SK-N-SH (cell line): Measurements from ENCODE around the gene ZNF407. TPM values are rescaled to one million over a fixed set of nuclear protein-coding genes. Genes with fewer than 3 reads are reported as not detected.

Experiments used
- CTCF ChIA-PET: fragments of 300-600, 350-600 bp; formaldehyde crosslinking; extraction: SDS; loops from one replicate; lab custom pipeline; 2021; lab: Yijun Ruan, JAX
- POLR2A ChIA-PET: fragments of 350-600 bp; sonication (Branson Sonifier 250); formaldehyde crosslinking; extraction: SDS; loops from one replicate; lab custom pipeline; 2020; ENCODE audit warnings: antibody characterized with exemption, inconsistent platforms; lab: Yijun Ruan, JAX
- DNase-seq: peaks from one replicate; pipeline ENCODE4 v3.0.0; 2012
- H2AFZ ChIP-seq: fragments of 200-600 bp; sonication (generic); 2 replicates; pipeline ENCODE4 v1.8.1; 2016; ENCODE audit warnings: antibody characterized with exemption, mild to moderate bottlenecking, low read depth
- H3F3A ChIP-seq: fragments of 200-600 bp; sonication (generic); replicated peaks from 2 replicates; pipeline ENCODE3; 2016; ENCODE audit warnings: antibody characterized with exemption, mild to moderate bottlenecking; ENCODE audit not compliant: insufficient read depth
- H3K27ac ChIP-seq, 2 experiments: fragments of 200-500 bp in 1 of 2; fragments of 200-600 bp in 1 of 2; sonication (Bioruptor generic) in 1 of 2; sonication (generic), shearing (Covaris generic) in 1 of 2; 2 replicates each; pipeline versions ENCODE4 v1.5.1 to v1.6.1; 2014 to 2016; ENCODE audit warnings: low read depth in 2 of 2, inconsistent platforms in 1 of 2, low read length in 1 of 2, mild to moderate bottlenecking in 1 of 2, mixed read lengths in 1 of 2
- H3K27me3 ChIP-seq: fragments of 200-600 bp; sonication (generic), shearing (Covaris generic); 2 replicates; pipeline ENCODE4 v1.6.1; 2016; ENCODE audit warnings: mixed run types; ENCODE audit not compliant: insufficient read depth
- H3K36me3 ChIP-seq, 2 experiments: fragments of 200-500 bp in 1 of 2; fragments of 200-600 bp in 1 of 2; sonication (Bioruptor generic) in 1 of 2; sonication (generic) in 1 of 2; replicated peaks in 1 of 2; 2 replicates each; pipeline versions ENCODE3 to v1.5.1; 2014 to 2016; ENCODE audit warnings: low read length in 1 of 2, mild to moderate bottlenecking in 1 of 2; ENCODE audit not compliant: insufficient read depth in 2 of 2, control insufficient read depth in 1 of 2
- H3K4me1 ChIP-seq, 2 experiments: fragments of 200-500 bp in 1 of 2; fragments of 200-600 bp in 1 of 2; sonication (Bioruptor generic) in 1 of 2; sonication (generic), shearing (Covaris generic) in 1 of 2; 2 replicates each; pipeline versions ENCODE4 v1.5.1 to v1.6.1; 2014 to 2016; ENCODE audit warnings: low read depth in 1 of 2, low read length in 1 of 2, mixed run types in 1 of 2; ENCODE audit not compliant: insufficient read depth in 2 of 2, control insufficient read depth in 1 of 2
- H3K4me2 ChIP-seq: fragments of 200-600 bp; sonication (generic), shearing (Covaris generic); 2 replicates; pipeline ENCODE4 v1.6.1; 2017; ENCODE audit warnings: mixed run types
- H3K4me3 ChIP-seq, 2 experiments: fragments of 200-500 bp in 1 of 2; fragments of 200-600 bp in 1 of 2; sonication (Bioruptor generic) in 1 of 2; sonication (generic), shearing (Covaris generic) in 1 of 2; 2 replicates each; pipeline versions ENCODE4 v1.5.1 to v1.8.1; 2014 to 2016; ENCODE audit warnings: low read depth in 2 of 2, inconsistent platforms in 1 of 2, low read length in 1 of 2, mild to moderate bottlenecking in 1 of 2, mixed read lengths in 1 of 2, moderate library complexity in 1 of 2
- H3K79me2 ChIP-seq: fragments of 200-600 bp; sonication (generic); 2 replicates; pipeline ENCODE4 v1.8.1; 2017; ENCODE audit warnings: mild to moderate bottlenecking; ENCODE audit not compliant: insufficient read depth
- H3K9ac ChIP-seq: fragments of 200-600 bp; sonication (generic); 2 replicates; pipeline ENCODE4 v1.6.1; 2017; ENCODE audit warnings: mixed run types
- H3K9me2 ChIP-seq: fragments of 200-600 bp; sonication (generic); 2 replicates; pipeline ENCODE4 v1.6.1; 2017; ENCODE audit warnings: mixed run types
- H3K9me3 ChIP-seq: fragments of 200-600 bp; sonication (generic); 2 replicates; pipeline ENCODE4 v1.6.1; 2017; ENCODE audit warnings: mixed run types, mild to moderate bottlenecking, moderate library complexity
- H4K20me1 ChIP-seq: fragments of 200-600 bp; sonication (generic); 2 replicates; pipeline ENCODE4 v1.6.1; 2017; ENCODE audit warnings: mild to moderate bottlenecking, mixed run types; ENCODE audit not compliant: insufficient read depth
- FOSL2 ChIP-seq: IDR thresholded peaks from 2 replicates; pipeline ENCODE4 v1.4.0; 2012; ENCODE audit warnings: low read depth, mild to moderate bottlenecking, moderate library complexity, borderline replicate concordance
- GATA2 ChIP-seq: sonication (generic); formaldehyde crosslinking; IDR thresholded peaks from 2 replicates; pipeline ENCODE4 v1.5.0; 2020; ENCODE audit warnings: mild to moderate bottlenecking, missing genetic modification reagents
- MXI1 ChIP-seq: IDR thresholded peaks from 2 replicates; pipeline ENCODE4 v1.6.1; 2012; ENCODE audit warnings: mild to moderate bottlenecking, low read depth, low read length, improper control_type of control experiment
- NFIC ChIP-seq: IDR thresholded peaks from 2 replicates; pipeline ENCODE4 v1.4.0; 2012; ENCODE audit warnings: borderline replicate concordance
- RCOR1 ChIP-seq: fragments of 150-350 bp; IDR thresholded peaks from 2 replicates; pipeline ENCODE4 v1.6.1; 2017; ENCODE audit warnings: antibody characterized with exemption, low read length
- TAF1 ChIP-seq: IDR thresholded peaks from 2 replicates; pipeline ENCODE4 v1.6.1; 2012; ENCODE audit warnings: low read depth, mild to moderate bottlenecking, low read length, moderate library complexity, borderline replicate concordance
- WGBS: methylation state at CpG from one replicate; pipeline ENCODE4 v1.1.6; 2017; ENCODE audit warnings: low lambda C conversion rate; 5-methylcytosine and 5-hydroxymethylcytosine counted together
- polyA plus RNA-seq, 3 experiments: library from polyadenylated mRNA; depleted of rRNA; stranded (reverse); fragments of >200 nt; gene quantifications; 2 replicates each; pipeline ENCODE4 v1.2.3, GENCODE V29; 2012
- TF ChIP-seq, protein P1 (sequence below): IDR thresholded peaks from 2 replicates; pipeline ENCODE4 v1.6.1; 2012; ENCODE audit warnings: mild to moderate bottlenecking, low read depth, low read length, moderate library complexity
- TF ChIP-seq, protein P2 (sequence below): fragments of 200-600 bp; sonication (generic); IDR thresholded peaks from 2 replicates; pipeline ENCODE4 v1.6.1; 2017; ENCODE audit warnings: antibody characterized with exemption, mild to moderate bottlenecking, moderate library complexity
- TF ChIP-seq, protein P3 (sequence below): IDR thresholded peaks from 2 replicates; pipeline ENCODE4; 2012

Gene ZNF407
- polyA plus RNA-seq, 1 of the 3 experiments (the other 2 are of a cell fraction) = 2.6 TPM

DNA sequence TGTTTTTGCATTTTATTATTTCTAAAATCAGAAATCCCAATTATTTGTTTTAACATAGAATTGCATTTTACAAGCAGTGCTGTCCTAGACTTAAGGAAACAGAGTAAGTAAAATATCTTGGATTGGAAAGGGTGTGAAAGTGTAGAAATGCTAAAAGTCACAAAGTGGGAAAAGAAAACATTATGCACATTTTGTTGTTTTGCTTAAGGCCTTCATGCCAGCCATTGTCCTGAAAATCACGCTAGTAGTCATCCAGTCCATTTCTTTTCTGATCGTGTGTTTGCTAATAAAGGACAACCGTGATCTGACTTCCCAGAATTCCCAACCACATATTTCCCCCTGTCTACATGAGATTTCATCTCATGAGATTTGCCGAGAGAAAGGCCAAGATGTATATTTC, 412.2 kb downstream of the ZNF407 start (continued):
- TF ChIP-seq, protein P1, sequence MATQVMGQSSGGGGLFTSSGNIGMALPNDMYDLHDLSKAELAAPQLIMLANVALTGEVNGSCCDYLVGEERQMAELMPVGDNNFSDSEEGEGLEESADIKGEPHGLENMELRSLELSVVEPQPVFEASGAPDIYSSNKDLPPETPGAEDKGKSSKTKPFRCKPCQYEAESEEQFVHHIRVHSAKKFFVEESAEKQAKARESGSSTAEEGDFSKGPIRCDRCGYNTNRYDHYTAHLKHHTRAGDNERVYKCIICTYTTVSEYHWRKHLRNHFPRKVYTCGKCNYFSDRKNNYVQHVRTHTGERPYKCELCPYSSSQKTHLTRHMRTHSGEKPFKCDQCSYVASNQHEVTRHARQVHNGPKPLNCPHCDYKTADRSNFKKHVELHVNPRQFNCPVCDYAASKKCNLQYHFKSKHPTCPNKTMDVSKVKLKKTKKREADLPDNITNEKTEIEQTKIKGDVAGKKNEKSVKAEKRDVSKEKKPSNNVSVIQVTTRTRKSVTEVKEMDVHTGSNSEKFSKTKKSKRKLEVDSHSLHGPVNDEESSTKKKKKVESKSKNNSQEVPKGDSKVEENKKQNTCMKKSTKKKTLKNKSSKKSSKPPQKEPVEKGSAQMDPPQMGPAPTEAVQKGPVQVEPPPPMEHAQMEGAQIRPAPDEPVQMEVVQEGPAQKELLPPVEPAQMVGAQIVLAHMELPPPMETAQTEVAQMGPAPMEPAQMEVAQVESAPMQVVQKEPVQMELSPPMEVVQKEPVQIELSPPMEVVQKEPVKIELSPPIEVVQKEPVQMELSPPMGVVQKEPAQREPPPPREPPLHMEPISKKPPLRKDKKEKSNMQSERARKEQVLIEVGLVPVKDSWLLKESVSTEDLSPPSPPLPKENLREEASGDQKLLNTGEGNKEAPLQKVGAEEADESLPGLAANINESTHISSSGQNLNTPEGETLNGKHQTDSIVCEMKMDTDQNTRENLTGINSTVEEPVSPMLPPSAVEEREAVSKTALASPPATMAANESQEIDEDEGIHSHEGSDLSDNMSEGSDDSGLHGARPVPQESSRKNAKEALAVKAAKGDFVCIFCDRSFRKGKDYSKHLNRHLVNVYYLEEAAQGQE = no peak
- TF ChIP-seq, protein P2, sequence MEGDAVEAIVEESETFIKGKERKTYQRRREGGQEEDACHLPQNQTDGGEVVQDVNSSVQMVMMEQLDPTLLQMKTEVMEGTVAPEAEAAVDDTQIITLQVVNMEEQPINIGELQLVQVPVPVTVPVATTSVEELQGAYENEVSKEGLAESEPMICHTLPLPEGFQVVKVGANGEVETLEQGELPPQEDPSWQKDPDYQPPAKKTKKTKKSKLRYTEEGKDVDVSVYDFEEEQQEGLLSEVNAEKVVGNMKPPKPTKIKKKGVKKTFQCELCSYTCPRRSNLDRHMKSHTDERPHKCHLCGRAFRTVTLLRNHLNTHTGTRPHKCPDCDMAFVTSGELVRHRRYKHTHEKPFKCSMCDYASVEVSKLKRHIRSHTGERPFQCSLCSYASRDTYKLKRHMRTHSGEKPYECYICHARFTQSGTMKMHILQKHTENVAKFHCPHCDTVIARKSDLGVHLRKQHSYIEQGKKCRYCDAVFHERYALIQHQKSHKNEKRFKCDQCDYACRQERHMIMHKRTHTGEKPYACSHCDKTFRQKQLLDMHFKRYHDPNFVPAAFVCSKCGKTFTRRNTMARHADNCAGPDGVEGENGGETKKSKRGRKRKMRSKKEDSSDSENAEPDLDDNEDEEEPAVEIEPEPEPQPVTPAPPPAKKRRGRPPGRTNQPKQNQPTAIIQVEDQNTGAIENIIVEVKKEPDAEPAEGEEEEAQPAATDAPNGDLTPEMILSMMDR = no peak
- TF ChIP-seq, all 33 proteins: peak for 0

DNA sequence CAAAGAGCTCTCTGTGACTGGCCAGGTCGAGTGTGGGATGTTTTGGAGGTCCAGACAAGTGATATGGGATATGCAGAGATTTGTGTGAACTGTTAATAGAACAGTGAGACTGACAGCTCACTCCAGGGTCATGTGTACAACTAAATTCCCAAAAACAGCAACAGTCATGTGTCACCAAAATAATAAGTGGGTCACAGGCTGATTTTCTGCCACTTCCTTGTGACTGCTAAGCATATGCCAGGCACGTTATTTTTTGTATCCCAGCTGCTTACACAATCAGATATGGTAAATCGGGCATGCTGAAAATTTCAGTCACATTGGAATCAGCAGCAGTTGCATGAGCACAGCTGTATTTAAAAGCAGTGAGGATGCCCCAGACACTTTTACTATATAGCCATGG, 412.6 kb downstream of the ZNF407 start:
- Histone ChIP-seq H3K4me2 (no peak overlapping the region), H3K4me3 (no peak overlapping the region), H4K20me1 (no peaks in the 10 kb centered on the region), H2AFZ (no peak overlapping the region), H3K27ac (0 out of 4 replicates have a peak overlapping the region, but pooled peaks of 1 of the 2 experiments have one; percentile 11), H3K36me3 (no peaks in the 10 kb centered on the region), H3K4me1 (peaks cover 0 to 5% of the 10 kb centered on the region in 2 experiments; a peak in 2 of 4 replicates), H3K27me3 (no peaks in the 10 kb centered on the region), H3K79me2 (no peaks in the 10 kb centered on the region), H3K9me2 (no peaks in the 10 kb centered on the region), H3K9ac (no peak overlapping the region), H3K9me3 (no peaks in the 10 kb centered on the region), H3F3A (no peaks in the 10 kb centered on the region)
- peak; percentile 24 for DNase-seq
- ChIA-PET POLR2A (interaction anchor here (1.4 kb wide), 1 partner anchor 13 kb away, joined by 3 read pairs; no protein-coding TSS in a partner anchor), CTCF (interaction anchor here (1.2 kb wide), 1 partner anchor 469 kb away, joined by 4 read pairs; no protein-coding TSS in a partner anchor)
- WGBS = 65% methylated on average over 3 of the region's 3 CpGs
- TF ChIP-seq GATA2 = peak; percentile 46; the same call in 1 of the 2 replicates
- no peak for TF ChIP-seq TAF1
- peak; percentile 80 for TF ChIP-seq MXI1

DNA sequence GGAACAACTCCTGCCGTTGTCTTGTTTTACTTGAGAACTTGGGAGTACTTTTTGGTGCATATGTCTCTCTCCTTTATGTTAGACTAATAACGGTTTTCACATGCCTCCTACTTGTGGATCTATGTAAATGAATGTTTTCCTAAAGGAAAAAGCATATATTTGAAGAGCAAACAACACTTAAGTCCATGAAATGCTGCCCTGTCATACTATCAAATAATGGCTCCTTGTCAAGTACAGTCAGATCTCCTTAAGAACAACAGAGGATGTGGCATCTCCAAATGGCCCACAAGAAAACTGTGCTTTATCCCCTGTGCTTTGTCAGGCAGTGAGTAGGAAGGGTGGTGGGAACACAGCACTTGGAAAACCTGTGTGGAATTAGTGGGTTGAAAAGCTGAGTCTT, 413.0 kb downstream of the ZNF407 start:
- WGBS = 95% methylated on average over 2 of the region's 2 CpGs
- no peaks in the 10 kb centered on the region for H4K20me1 ChIP-seq
- H3F3A ChIP-seq = no peaks in the 10 kb centered on the region
- H3K36me3 ChIP-seq = no peaks in the 10 kb centered on the region
- H3K27me3 ChIP-seq = no peaks in the 10 kb centered on the region
- no peak overlapping the region for H3K4me3 ChIP-seq
- ChIA-PET POLR2A (interaction anchor here (1.4 kb wide), 1 partner anchor 14 kb away, joined by 3 read pairs; no protein-coding TSS in a partner anchor), CTCF (no interaction called here)
- H3K9me2 ChIP-seq = no peaks in the 10 kb centered on the region
- H3K27ac ChIP-seq = no peak overlapping the region
- DNase-seq = no peak
- no peaks in the 10 kb centered on the region for H3K9me3 ChIP-seq
- no peak overlapping the region for H3K9ac ChIP-seq
- H3K79me2 ChIP-seq = no peaks in the 10 kb centered on the region
- no peak overlapping the region for H3K4me2 ChIP-seq
- no peak overlapping the region for H2AFZ ChIP-seq
- peaks cover 0 to 5% of the 10 kb centered on the region in 2 experiments; a peak in 2 of 4 replicates for H3K4me1 ChIP-seq
- TF ChIP-seq, protein P1 = no peak
- TF ChIP-seq RCOR1 = no peak
- TF ChIP-seq, protein P3, sequence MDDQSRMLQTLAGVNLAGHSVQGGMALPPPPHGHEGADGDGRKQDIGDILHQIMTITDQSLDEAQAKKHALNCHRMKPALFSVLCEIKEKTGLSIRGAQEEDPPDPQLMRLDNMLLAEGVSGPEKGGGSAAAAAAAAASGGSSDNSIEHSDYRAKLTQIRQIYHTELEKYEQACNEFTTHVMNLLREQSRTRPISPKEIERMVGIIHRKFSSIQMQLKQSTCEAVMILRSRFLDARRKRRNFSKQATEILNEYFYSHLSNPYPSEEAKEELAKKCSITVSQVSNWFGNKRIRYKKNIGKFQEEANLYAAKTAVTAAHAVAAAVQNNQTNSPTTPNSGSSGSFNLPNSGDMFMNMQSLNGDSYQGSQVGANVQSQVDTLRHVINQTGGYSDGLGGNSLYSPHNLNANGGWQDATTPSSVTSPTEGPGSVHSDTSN = no peak
- TF ChIP-seq FOSL2 = no peak
- TF ChIP-seq, protein P2 = no peak
- no peak for TF ChIP-seq GATA2
- no peak for TF ChIP-seq NFIC
